Loucy (cell line): ENCODE measurements around the gene CBARP.

Experiments used
- H2AFZ ChIP-seq: fragments of 200-600 bp; sonication (generic); 2 replicates; pipeline ENCODE4 v1.6.0; 2016; ENCODE audit warnings: antibody characterized with exemption, mild to moderate bottlenecking, low read length, moderate library complexity
- H3F3A ChIP-seq: fragments of 200-600 bp; 2 replicates; pipeline ENCODE4 v1.6.0; 2016; ENCODE audit warnings: antibody characterized with exemption, low read depth, mild to moderate bottlenecking
- H3K27me3 ChIP-seq: fragments of 200-600 bp; sonication (generic); 2 replicates; pipeline ENCODE4 v1.6.1; 2014; ENCODE audit warnings: low read length, mild to moderate bottlenecking; ENCODE audit not compliant: insufficient read depth, poor library complexity, severe bottlenecking
- H3K36me3 ChIP-seq: fragments of 200-600 bp; sonication (generic); 2 replicates; pipeline ENCODE4 v1.6.1; 2016; ENCODE audit warnings: low read length; ENCODE audit not compliant: insufficient read depth
- H3K4me1 ChIP-seq: fragments of 200-600 bp; sonication (generic); 2 replicates; pipeline ENCODE4 v1.5.1; 2014; ENCODE audit warnings: low read length, mild to moderate bottlenecking; ENCODE audit not compliant: insufficient read depth, poor library complexity, severe bottlenecking
- H3K4me2 ChIP-seq: fragments of 200-600 bp; sonication (generic); 2 replicates; pipeline ENCODE4 v1.6.0; 2014; ENCODE audit warnings: antibody characterized with exemption, low read length, low read depth, mild to moderate bottlenecking; ENCODE audit not compliant: poor library complexity, severe bottlenecking
- H3K4me3 ChIP-seq: fragments of 200-600 bp; sonication (generic); 2 replicates; pipeline ENCODE4 v1.5.1; 2014; ENCODE audit warnings: low read length, mild to moderate bottlenecking, mixed read lengths; ENCODE audit not compliant: poor library complexity, severe bottlenecking
- H3K79me2 ChIP-seq: fragments of 200-600 bp; sonication (generic); 2 replicates; pipeline ENCODE4 v1.6.1; 2014; ENCODE audit warnings: low read length; ENCODE audit not compliant: insufficient read depth
- H3K9ac ChIP-seq: fragments of 200-600 bp; sonication (generic); 2 replicates; pipeline ENCODE4 v1.6.0; 2014; ENCODE audit warnings: mild to moderate bottlenecking, low read depth, low read length, moderate library complexity; ENCODE audit not compliant: poor library complexity, severe bottlenecking
- H3K9me2 ChIP-seq: fragments of 200-600 bp; sonication (generic); replicated peaks from 2 replicates; pipeline ENCODE4 v1.6.1; 2016; ENCODE audit warnings: low read depth, low read length, mixed read lengths
- H3K9me3 ChIP-seq: fragments of 200-600 bp; sonication (generic); 2 replicates; pipeline ENCODE4 v1.6.1; 2014; ENCODE audit warnings: mild to moderate bottlenecking, antibody characterized with exemption, low read length, low read depth; ENCODE audit not compliant: insufficient read depth
- H4K20me1 ChIP-seq: fragments of 200-600 bp; sonication (generic); 2 replicates; pipeline ENCODE4 v1.6.0; 2014; ENCODE audit warnings: antibody characterized with exemption, low read length, mild to moderate bottlenecking; ENCODE audit not compliant: insufficient read depth, poor library complexity, severe bottlenecking
- EZH2phosphoT487 ChIP-seq: fragments of 200-600 bp; IDR thresholded peaks from 2 replicates; pipeline ENCODE4 v1.6.1; 2018; ENCODE audit warnings: antibody characterized with exemption, mild to moderate bottlenecking, moderate library complexity, borderline replicate concordance
- TF ChIP-seq, protein P1 (sequence below): fragments of 200-600 bp; sonication (generic); conservative IDR thresholded peaks from 2 replicates; pipeline ENCODE4 v1.5.1; 2014; ENCODE audit warnings: mild to moderate bottlenecking, antibody characterized with exemption, low read length

The CBARP gene

DNA sequence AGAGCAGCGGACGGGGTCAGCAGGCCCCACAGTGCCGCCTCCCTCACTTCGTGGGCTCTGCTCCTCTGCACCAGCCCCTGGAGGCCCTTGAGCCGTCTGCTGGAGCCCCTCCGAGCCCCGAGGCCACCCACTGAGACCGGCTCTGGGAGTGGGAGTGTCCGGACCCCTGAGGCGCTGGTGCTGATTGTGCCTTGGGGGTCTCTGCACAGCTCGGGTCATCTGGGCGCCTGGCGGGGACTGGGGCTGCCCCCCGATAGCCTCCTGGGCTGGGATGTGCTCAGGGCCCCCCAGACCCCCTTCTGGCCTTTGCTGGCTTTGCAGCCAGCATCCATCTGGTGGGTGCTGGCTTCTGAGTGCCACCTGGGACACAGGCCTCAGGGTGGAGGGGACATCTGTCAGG, 15.4 kb downstream of the CBARP start:
- H4K20me1 ChIP-seq = peaks cover 12% of the 10 kb centered on the region
- no peak overlapping the region for H3K9ac ChIP-seq
- no peaks in the 10 kb centered on the region for H3F3A ChIP-seq
- H3K79me2 ChIP-seq = peaks cover 20% of the 10 kb centered on the region; the same call in 1 of the 2 replicates
- H3K36me3 ChIP-seq = peaks cover 25% of the 10 kb centered on the region; the same call in 1 of the 2 replicates
- TF ChIP-seq EZH2phosphoT487 = no peak
- TF ChIP-seq, protein P1, sequence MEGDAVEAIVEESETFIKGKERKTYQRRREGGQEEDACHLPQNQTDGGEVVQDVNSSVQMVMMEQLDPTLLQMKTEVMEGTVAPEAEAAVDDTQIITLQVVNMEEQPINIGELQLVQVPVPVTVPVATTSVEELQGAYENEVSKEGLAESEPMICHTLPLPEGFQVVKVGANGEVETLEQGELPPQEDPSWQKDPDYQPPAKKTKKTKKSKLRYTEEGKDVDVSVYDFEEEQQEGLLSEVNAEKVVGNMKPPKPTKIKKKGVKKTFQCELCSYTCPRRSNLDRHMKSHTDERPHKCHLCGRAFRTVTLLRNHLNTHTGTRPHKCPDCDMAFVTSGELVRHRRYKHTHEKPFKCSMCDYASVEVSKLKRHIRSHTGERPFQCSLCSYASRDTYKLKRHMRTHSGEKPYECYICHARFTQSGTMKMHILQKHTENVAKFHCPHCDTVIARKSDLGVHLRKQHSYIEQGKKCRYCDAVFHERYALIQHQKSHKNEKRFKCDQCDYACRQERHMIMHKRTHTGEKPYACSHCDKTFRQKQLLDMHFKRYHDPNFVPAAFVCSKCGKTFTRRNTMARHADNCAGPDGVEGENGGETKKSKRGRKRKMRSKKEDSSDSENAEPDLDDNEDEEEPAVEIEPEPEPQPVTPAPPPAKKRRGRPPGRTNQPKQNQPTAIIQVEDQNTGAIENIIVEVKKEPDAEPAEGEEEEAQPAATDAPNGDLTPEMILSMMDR = no peak; the same call in 1 of the 2 replicates
- no peak overlapping the region for H3K4me2 ChIP-seq
- H3K9me3 ChIP-seq = no peaks in the 10 kb centered on the region
- no peaks in the 10 kb centered on the region for H3K27me3 ChIP-seq
- no peak overlapping the region for H2AFZ ChIP-seq
- H3K4me1 ChIP-seq = no peaks in the 10 kb centered on the region
- H3K4me3 ChIP-seq = no peak overlapping the region
- H3K9me2 ChIP-seq = no peaks in the 10 kb centered on the region

DNA sequence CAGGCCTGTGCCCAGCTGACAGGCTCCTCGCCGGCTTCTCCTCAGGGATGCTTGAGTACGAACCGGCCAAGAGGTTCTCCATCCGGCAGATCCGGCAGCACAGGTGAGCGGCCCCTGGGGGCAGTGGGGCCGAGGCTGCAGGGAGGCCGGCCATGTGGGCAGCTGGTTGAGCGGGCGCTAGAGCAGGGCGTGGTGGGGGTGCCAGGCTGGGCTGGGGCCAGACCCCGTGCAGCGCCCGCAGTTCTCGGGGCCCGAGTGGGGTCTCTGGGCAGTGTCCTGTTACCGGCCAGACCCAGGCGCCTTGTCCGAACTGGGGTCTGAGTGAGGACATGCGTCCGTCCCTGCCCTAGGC, 15.9 kb downstream of the CBARP start:
- no peaks in the 10 kb centered on the region for H3K4me1 ChIP-seq
- H3K4me3 ChIP-seq = no peak overlapping the region
- no peak overlapping the region for H3K4me2 ChIP-seq
- peaks cover 25% of the 10 kb centered on the region; the same call in 1 of the 2 replicates for H3K79me2 ChIP-seq
- no peak for TF ChIP-seq EZH2phosphoT487
- TF ChIP-seq, protein P1 = no peak
- no peaks in the 10 kb centered on the region for H3K9me3 ChIP-seq
- H3K9me2 ChIP-seq = no peaks in the 10 kb centered on the region
- H2AFZ ChIP-seq = no peak overlapping the region
- no peaks in the 10 kb centered on the region for H3K27me3 ChIP-seq
- peaks cover 12% of the 10 kb centered on the region for H4K20me1 ChIP-seq
- peaks cover 25% of the 10 kb centered on the region; the same call in 1 of the 2 replicates for H3K36me3 ChIP-seq
- H3F3A ChIP-seq = no peaks in the 10 kb centered on the region
- H3K9ac ChIP-seq = no peak overlapping the region

DNA sequence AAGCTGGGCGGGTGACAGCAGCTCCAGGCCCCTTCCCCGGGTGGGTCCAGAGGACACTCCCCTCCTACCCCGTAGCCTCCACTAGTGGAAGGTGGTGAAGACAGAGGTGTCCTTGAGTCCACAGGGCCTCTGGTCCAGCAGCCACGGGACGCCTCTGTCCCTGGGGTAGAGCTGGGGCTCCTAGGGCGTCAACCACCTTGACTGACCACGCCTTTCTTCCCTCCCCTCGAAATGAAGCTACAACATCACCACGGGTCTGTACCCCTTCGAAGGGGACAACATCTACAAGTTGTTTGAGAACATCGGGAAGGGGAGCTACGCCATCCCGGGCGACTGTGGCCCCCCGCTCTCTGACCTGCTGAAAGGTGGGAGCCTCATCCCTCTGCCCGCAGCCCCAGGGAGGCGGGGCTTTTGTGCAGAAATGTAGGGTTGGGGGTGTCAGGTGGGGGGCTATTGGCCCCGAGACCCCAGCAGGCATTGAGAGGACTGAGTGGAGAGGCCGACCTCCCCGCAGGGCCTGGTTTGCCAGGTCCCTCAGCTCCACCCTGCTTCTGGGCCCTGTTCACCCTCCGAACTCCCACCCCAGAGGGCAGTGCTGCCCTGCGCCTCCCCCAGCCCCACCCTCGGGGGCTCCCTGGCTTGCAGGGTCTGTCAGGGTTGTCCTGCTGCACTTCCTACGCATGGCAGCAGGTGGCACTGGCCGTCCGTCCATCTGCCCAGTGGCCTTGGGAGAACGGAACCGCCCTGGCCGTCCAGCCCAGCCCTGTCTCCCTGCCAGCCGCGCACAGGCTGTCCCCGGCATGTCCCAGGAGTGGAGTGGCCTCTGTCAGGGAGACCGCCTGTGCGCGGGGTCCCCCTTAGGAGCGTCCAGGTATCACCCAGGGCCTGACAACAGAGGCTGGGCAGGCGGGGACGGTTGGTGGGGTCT, 16.6 kb downstream of the CBARP start:
- Histone ChIP-seq H3K79me2 (peaks cover 32% of the 10 kb centered on the region; the same call in 1 of the 2 replicates), H3K36me3 (peaks cover 19% of the 10 kb centered on the region; the same call in 1 of the 2 replicates), H3K9ac (no peak overlapping the region), H3K4me2 (no peak overlapping the region), H2AFZ (no peak overlapping the region), H3K9me2 (no peaks in the 10 kb centered on the region), H3F3A (no peaks in the 10 kb centered on the region), H3K4me1 (no peaks in the 10 kb centered on the region), H3K9me3 (no peaks in the 10 kb centered on the region), H3K4me3 (no peak overlapping the region), H3K27me3 (no peaks in the 10 kb centered on the region), H4K20me1 (peaks cover 12% of the 10 kb centered on the region)
- no peak for TF ChIP-seq EZH2phosphoT487
- TF ChIP-seq, protein P1 = peak; percentile 52
